NCI-H446 treated with DMSO at 0.1 percent for 48 hours (cell line): ENCODE data around the gene SIX2.

ENCODE experiments used
- DNase-seq: peaks from one replicate; lab custom pipeline; 2025; lab: John Stamatoyannopoulos, UW

The SIX2 gene

DNA sequence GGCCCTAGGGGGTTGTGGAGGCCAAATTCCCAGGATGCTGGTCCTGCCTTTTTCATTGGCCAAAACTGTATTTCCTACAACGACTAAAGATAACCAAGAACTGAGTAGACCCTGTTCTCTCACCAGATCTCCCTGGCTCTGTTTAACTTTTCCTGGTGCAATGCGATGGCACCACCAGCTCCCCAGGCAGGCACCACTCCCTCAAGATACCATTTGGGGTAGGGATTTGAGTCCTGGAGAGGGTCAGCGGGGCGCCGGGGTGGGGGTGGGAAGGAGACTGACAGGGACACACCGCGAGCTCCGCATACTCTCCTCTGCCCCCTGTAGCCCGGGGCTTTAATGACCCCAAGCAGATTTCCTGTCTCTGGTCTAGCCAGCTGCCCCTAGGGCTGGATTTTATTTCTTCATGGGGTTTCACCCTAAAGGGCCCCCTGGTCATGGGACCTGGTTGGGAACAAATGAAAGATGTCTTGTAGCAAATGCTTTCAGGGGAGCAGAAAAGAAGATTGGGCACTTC is 7.3 kb downstream of the SIX2 start:
- no peak for DNase-seq

DNA sequence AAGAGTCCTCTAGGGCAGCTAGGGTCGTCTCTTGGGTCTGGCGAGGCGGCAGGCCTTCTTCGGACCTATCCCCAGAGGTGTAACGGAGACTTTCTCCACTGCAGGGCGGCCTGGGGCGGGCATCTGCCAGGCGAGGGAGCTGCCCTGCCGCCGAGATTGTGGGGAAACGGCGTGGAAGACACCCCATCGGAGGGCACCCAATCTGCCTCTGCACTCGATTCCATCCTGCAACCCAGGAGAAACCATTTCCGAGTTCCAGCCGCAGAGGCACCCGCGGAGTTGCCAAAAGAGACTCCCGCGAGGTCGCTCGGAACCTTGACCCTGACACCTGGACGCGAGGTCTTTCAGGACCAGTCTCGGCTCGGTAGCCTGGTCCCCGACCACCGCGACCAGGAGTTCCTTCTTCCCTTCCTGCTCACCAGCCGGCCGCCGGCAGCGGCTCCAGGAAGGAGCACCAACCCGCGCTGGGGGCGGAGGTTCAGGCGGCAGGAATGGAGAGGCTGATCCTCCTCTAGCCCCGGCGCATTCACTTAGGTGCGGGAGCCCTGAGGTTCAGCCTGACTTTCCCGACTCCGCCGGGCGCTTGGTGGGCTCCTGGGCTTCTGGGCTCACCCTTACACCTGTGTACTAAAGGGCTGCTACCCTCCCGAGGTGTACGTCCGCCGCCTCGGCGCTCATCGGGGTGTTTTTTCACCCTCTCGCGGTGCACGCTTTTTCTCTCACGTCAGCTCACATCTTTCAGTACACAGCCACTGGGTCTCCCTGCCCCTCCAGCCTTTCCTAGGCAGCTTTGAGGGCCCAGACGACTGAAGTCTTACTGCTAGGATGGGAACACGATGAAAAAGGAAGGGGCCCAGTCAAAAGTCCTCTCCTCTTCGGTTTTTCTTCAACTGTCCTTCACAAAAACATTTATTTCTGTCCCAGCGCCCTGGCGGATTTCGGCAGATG is 8.1 kb downstream of the SIX2 start:
- DNase-seq, result no peak

DNA sequence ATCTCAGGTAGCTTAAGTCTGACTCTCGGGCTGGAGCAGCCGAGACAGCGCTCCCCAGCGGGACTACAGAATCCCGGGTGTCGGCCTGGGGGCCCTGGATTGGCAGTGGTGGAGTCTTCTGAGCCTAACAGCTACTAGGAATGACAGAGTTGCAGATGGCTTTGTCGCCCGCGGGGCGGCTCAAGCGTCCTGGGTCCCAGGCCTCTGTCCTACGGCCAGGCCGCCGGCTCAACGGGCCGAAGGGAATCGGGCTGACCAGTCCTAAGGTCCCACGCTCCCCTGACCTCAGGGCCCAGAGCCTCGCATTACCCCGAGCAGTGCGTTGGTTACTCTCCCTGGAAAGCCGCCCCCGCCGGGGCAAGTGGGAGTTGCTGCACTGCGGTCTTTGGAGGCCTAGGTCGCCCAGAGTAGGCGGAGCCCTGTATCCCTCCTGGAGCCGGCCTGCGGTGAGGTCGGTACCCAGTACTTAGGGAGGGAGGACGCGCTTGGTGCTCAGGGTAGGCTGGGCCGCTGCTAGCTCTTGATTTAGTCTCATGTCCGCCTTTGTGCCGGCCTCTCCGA is 8.8 kb downstream of the SIX2 start:
- DNase-seq, result no peak

DNA sequence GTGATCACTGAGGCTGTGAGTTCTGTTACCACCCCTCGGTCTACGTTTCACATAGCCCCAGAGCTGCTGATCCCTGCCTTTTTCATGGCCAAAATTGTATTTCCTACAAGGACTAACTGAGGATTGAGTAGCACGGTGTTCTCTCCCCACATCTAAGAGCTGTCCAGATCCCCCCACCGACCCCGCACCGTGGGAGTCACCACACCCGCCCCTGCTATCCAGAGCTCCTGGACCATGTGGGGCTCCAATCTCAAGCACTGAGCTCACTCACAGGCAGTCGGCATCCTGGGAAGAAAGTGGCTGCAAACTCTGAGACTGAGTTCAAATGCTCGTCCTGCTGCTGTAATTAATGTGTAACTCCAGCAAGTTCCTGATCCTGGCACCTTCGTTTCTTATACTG is 9.7 kb downstream of the SIX2 start:
- no peak for DNase-seq

DNA sequence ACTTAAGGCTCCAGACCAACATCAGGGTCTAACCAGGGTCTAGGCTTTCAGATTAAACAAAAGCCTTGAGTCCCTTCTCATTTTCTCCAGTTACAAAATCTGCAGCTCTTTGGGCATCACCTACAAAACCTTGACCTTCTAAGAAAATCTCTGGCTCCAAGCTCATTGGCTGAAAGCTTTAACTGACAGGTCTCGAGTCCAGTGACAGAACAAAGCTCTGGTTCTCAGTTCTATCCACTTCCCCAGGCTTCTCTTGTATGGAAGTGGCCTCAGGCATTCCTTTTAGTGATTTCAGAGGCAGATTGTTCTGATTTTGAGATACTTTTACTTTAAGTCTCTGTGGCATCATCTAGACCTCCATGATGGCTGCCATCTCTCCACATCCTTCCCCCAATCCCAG is 11.3 kb downstream of the SIX2 start:
- no peak for DNase-seq

DNA sequence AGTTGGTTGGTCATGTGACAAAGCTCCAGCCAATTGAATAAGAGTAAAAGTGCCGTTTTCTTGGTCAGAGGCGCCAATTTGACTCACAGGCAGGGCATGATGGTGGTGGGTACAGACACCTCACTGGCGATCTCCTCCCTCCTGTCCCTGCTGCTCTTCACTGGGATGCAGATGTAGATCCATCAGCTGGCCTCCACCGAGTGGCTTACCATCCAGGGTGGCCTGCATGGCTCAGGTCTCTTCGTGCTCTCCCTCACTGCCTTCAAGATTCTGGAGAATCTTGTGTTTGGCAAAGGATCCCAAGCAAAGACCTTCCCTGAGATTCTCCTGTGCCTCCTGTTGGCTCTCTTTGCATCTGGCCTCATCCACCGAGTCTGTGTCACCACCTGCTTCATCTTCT is 12.9 kb downstream of the SIX2 start:
- no peak for DNase-seq

DNA sequence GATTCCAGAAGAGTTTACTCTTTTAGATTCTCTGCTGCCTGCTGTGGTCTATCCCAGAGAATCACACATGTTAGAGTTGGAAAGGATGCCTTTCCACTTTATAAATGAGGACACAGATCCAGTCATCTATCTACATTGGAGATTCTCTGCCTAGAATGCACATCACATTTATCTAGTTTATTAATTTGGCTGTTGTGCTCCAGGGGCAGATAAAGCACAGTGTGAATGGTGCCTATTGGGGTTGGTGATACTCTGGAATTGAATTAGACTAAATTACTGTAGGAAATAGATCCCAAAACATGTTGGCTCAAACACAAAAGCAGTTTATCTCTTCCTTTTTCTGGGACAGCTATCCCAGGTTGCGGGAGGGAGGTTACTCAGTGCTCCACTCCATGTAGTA is 14.9 kb downstream of the SIX2 start:
- no peak for DNase-seq

DNA sequence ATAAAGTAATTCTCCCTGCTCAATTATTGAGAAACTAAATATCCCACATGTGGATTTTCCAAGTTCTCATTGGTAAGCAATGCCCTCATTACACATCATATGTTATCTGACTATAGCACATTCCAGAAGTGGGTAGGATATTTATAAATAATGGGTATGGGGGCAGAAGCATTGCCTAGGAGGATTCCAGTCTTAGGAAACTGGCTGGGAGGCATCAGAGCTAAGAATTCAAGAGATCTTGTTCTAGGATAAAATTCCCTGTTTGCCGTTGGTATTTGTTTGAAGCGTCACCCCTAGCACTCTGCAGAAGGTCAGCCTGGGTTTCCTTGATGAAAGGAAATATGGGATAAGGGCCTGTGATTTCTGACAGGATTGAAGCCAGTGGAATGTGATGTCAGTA is 20.1 kb downstream of the SIX2 start:
- no peak for DNase-seq

DNA sequence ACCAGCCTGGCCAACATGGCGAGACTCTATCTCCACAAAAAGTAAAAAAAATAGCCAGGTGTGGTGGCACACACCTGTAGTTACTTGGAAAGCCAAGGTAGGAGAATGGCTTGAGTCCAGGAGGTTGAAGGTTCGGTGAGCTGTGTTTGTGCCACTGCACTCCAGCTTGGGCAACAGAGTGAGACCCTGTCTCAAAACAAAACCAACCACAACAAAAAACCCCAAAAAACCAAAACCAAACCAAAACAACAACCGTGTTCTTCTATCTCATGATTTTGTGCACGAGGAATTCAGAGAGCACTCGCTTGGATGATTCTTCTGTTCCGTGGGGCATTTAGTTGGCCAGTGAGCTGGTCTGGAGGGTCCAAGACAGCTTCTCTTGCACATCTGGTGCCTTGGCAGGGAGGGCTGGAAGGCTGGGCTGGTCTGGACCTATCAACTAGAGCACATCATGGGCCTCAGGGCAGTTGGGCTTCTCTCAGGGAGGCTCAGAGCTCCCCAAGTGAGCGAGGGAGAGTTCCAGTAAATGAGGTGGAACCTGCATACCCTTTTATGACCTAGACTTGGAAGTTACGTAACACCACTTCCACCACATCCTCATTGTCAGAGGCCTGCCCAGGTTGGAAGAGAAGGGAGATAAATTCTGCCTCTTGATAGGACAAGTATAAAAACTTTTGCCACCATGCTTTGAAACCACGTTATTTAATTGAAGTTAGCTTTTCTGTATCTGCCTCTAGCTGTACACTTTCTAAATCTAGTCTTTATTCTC is 25.2 kb downstream of the SIX2 start:
- no peak for DNase-seq

DNA sequence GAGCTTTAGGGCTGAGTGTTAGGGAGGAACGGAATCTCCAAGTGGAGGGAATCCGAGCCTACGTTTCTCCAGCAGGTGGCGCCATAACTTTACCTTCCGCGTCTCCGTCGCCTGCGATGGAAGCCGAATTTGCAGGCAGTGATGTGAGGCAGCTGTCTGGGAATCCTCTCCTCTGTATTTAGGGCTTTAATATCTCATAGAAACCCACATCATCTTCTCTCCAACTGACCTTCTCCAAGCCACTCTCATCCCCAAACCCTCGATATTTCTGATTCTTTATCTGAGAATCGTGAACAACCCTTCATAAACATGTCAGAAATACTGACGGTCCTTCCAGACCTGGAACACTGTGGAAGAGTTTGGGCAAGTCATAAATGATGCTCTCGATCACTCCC is 27.5 kb downstream of the SIX2 start:
- DNase-seq, result peak; percentile 8

DNA sequence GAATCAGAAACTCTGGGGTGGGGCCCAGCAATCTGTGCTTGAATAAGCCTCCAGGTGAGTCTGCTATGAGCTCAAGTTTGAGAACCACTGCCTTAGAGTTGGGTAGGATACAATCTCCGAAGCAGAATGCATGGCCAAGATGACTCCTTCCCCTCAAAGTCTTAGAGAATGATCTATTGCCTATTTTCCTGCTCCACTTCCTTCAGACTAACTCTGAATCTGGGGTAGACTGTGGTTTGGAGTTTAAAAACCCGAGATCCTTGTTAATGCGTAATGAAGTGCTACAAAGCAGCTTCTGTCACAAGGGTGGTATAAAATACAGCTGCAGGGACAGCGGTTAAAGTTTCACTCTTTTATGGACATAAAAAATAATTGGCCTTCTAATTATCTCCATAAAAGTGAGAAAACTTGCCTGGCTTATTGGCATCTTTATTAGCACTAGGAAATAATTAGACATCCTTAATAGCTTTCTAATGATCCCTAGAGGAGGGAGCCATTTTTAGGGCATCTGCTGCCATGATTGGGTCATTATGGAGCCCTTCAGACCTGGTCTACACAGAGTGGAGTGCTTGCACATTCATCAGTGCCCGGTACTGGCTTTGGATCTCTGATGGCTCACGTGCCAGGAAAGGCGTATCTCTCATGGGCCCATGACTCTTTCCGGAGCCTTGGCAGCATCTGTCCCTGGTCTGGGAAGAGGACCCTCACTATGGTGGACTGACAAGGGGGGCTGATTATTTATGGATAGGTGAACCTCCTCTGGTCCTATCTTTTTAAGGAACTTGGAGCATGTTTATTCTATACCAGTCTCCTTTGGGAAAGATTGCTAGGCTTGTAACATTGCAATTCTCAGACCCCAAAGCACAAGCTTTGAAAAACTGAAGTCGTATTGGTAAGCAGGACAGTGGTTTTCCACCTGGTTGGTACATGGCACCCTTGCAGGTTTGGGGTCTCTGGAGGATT is 28.2 kb downstream of the SIX2 start:
- no peak for DNase-seq

DNA sequence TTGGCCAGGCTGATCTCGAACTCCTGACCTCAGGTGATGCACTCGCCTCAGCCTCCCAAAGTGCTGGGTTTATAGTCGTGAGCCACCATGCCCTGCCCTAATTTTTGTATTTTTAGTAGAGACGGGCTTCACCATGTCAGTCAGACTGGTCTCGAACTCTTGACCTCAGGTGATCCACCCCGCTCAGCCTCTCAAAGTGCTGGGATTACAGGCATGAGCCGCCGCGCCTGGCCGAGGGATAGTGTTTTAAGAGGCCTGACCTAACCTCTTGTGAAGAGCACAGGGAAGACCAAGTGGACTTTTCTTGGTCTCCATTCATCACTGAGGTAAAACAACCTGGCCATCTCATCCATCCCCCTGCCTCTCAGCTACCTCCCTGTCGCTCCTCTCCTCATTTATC is 29.7 kb downstream of the SIX2 start:
- DNase-seq, result no peak

DNA sequence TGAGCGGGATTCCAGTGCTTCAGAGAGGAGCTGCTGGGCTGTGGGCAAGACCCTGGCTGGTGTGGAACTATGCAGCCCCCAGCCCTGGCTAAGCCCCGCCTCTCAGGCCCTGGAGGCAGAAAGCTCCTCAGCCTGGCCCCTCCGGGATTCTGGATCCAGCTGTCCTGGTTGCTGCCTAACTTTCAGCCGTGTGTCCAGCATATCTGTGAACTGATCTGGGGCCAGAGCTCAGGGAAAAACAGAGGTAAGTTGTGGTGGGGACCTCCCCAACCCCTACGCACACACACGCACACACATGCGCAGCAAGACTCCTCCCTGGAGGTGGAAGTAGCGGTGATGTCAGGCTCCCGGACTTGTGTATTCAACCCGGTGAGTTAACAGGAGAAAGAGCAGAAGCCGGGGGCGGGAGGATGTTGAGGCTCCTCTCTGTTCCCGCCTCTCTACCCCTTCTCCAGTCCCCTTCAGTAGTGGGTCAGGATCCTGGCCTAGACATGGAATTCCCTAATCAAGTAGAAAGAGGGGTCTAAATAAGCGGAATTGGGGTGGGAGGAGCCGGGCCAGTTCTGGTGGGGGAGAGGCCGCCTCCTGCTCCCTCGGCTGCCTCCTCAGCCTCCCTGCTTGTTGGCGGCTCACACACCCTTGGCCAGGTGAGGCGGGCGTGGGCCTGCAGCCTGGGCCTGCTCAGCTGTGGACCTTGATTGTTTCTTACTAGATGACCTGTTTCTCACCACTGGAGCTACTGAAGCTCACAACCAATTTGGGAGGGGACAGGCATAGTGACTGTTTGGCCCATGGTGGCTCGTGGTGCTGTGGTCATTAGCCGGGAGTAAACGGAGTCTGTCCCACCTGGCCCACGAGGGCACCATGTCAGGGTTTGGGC is 33.4 kb downstream of the SIX2 start:
- DNase-seq, result no peak

DNA sequence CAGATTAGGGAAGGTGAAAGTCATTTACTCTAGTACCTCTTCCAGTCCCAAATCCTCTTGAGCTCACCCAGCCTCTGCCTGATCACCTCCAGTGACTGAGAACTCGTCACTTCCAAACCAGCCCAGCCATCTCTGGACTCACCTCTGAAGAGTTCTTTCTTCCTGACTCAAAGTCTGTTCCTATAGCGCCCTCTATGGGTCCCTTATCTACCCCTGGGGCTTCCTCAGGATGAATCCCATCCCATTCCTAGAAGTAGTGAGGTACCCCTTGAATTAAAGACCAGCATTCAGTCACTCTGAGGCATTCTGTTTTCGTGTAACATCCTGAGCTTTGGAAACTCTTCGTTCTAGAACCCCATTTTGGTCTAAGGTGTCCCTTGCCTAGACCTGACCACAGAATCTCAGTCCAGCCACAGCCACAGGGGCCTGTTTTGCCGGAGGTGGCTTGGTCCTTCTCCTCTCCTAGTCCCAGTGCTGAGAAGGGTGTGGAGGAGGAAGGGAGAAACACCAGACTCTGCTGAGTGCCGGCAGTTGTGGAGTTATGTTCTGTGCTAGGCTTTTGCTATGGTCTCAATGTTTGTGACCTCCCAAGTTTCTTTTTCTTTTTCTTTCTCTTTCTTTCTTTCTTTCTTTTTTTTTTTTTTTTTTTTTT is 35.1 kb downstream of the SIX2 start:
- peak; percentile 38 for DNase-seq

DNA sequence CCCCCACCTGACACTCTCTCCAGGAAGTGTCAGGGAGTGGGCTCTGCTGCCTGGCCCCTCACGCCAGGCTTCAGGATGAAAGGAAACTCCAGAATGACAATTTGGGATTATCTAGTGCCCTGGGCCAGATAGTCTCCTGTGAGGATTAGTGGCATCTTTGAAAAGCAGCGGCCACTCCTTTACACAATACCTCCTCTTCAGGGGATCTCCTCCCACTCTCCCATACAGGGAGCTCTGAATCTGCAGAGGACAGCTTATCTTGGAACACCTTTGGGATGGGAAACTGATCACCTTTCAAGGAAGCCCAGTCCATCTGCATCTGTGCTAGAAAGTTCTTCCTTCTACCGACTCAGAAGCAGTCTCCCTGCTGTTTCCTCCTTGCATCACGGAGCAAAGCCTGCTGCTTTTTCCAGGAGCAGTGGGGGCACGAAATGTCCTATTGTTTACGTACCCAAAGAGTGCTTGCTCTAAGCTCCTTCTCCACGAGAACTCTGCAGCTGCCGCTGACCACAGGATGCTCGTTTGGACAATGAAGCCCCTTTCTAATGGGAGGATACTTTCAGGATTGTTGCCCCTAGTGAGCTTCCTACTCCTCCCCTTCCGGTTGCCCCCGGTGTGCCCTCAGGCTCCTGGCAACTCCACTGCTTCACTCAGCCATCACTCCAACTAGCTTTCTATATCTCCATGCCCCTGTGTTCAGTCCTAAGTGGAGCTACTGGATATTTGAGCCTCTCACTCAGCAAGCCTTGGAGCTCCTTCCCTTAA is 36.3 kb downstream of the SIX2 start:
- no peak for DNase-seq

DNA sequence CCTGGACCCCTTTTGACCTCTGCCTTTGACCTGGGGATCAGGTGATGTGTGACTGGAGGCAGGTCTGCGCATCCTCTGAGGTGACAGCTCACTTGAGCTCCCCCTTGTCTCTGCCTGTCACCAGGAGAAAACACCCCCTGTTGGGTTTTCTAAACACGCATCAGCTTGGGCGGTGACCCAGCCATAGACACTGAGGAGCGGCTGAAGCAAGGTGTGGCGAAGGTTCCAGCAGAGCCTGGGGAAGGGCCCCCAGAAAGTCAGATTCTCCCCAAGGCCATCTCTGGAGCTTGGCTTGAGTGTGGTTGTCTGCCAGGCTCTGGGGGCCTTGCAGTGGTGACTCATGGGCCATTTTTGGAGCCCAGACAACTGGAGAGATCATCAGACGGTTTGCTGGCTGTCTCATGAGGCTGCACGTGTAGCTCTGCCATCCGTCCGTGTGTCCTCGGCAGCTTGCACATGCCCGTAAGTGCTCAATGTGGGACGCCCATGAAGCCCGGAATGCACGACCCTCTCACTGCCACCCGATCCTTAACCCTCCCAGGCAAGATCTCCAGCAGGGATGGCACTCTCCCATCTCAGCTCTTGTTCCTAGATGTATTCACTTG is 38.3 kb downstream of the SIX2 start:
- DNase-seq, result no peak

DNA sequence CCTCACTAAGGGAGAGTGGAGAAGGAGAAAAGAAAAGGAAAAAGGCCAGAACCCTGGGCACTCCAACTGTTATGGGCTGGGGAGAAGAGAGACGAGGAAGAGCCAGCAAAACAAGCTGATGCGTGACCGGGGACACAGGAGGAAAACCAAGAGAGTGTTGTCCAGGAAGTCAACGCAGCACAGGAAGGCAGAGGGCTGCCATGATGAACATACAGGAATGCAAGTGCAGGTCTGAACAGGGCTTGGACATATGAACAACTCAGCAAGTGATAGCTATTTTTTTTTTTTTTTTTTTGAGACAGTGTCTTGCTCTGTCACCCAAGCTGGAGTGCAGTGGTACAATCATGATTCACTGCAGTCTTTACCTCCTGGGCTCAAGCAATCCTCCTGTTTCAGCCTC is 39.3 kb downstream of the SIX2 start:
- no peak for DNase-seq

DNA sequence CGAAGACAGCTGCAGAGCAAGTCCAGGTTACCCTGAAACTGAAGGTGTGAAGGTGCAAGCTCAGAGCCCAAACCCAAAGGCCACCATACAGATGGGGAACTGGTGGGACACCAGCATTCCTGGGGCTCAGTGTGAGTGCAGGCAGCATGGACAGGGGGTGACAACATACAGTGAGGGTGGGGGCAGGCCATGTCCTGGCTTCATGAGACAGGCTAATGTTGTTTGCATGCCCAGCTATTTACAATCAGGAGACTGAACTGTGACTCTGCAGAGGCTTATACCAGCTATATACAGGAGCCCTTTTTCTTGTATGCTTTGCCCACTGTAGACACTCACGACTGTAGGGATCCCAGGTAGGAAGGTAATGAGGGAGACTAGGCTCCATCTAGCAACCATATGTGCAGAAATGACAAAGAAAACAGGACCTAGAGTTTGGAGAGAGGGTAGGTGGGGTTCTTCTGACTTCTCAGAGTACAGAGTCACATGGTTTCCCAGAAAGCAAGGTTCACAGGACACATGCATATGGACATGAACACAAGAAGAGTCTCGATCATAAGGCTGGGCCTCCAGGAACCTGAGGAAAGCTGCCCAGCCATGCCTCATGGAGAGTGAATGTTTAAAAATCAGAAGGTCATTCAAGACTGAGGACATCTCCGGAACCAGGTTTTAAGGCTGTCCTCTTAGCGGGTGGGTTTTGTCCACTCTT is 41.4 kb downstream of the SIX2 start:
- DNase-seq, result no peak
